Esophagus squamous epithelium (tissue), 4 donors: ENCODE measurements around the gene BICD2.
A peak's percentile ranks its signal among the peaks of the same experiment; 100 is the strongest.

Source experiments
- POLR2A ChIP-seq, 4 donors: fragments of 450-650 bp; IDR thresholded peaks; one replicate each; pipeline ENCODE4 v1.6.1; 2017; ENCODE audit warnings: antibody characterized with exemption in 4 of 4, mild to moderate bottlenecking in 4 of 4, moderate library complexity in 3 of 4
- TF ChIP-seq, protein P1 (sequence below), 6 experiments: fragments of 450-650 bp in 4 of 6; fragments of 200-600 bp in 2 of 6; sonication (generic) in 2 of 6; IDR thresholded peaks; one replicate each; pipeline ENCODE4 v1.5.1; 2016 to 2019; ENCODE audit warnings: antibody characterized with exemption in 6 of 6, mild to moderate bottlenecking in 4 of 6, moderate library complexity in 4 of 6

DNA sequence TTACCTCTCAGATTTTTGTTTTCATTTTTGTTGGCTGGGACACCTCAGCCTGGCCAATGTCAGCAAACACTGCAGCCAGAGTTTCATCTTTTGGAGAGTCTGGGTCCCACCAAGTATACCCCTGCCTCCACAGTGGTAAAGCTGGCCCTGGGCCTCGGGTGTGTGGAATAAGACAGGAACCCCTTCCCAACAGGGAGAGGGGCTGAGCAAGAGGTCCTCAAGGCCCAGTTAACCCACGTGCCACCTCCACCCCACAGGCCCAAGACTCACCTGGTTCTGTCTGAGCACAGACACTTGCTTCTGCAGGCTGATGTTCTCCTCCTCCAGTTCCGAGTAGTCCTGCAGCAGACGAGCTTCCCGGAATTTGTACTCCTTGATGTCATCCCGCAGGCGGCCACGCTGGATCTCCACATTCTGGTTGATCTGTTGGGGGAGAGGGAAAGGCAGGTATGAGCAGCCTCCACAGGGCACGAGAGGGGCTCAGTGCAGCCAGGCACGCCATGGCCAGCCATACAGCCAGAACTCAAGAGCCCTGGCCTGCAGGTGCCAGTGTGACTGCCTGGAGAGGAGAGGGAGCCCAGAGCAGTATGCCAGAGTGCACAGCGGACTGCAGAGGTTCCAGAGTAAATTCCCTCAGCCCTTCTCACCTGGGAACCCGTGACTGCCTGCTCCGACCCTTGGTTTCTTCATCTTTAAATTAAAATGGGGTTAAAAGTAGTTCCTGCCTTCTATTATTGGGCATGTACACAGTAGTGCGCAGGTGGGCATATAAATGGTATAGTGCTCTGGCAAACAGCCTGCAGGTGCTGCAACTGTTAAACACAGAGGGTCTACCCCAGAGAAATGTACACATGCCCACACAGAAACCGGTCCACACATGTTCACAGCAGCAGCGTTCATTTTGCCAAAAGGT, 42.0 kb downstream of the BICD2 start:
- peak in 1 of 4 donors; percentile 9 for TF ChIP-seq POLR2A (IDR thresholded peaks at IDR 0.05)
- TF ChIP-seq, protein P1, sequence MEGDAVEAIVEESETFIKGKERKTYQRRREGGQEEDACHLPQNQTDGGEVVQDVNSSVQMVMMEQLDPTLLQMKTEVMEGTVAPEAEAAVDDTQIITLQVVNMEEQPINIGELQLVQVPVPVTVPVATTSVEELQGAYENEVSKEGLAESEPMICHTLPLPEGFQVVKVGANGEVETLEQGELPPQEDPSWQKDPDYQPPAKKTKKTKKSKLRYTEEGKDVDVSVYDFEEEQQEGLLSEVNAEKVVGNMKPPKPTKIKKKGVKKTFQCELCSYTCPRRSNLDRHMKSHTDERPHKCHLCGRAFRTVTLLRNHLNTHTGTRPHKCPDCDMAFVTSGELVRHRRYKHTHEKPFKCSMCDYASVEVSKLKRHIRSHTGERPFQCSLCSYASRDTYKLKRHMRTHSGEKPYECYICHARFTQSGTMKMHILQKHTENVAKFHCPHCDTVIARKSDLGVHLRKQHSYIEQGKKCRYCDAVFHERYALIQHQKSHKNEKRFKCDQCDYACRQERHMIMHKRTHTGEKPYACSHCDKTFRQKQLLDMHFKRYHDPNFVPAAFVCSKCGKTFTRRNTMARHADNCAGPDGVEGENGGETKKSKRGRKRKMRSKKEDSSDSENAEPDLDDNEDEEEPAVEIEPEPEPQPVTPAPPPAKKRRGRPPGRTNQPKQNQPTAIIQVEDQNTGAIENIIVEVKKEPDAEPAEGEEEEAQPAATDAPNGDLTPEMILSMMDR (IDR thresholded peaks at IDR 0.05): no peak
